RWPE1 (cell line): ENCODE results near the gene CACNA1I.
A peak's percentile ranks its signal among the peaks of the same experiment; 100 is the strongest.

Source experiments
- CTCF ChIA-PET: fragments of 350-600 bp; sonication (Branson Sonifier 250); formaldehyde crosslinking; extraction: SDS; loops from one replicate; lab custom pipeline; 2021; lab: Yijun Ruan, JAX
- POLR2A ChIA-PET: fragments of 400-600 bp; formaldehyde crosslinking; extraction: SDS; loops from one replicate; lab custom pipeline; 2020; ENCODE audit warnings: antibody characterized with exemption; ENCODE audit not compliant: low non-redundant PET; lab: Yijun Ruan, JAX
- DNase-seq: peaks from one replicate; pipeline ENCODE4 v3.0.0; 2012; ENCODE audit warnings: low spot score
- H3K27ac ChIP-seq: fragments of 450-650 bp; 2 replicates; pipeline ENCODE4 v1.5.1; 2017
- CTCF ChIP-seq: fragments of 450-650 bp; conservative IDR thresholded peaks from 2 replicates; pipeline ENCODE4 v1.5.1; 2017; ENCODE audit warnings: low read depth, mild to moderate bottlenecking

The CACNA1I gene

GRCh38 chr22:39713799-39714290 lies 143.3 kb downstream of the CACNA1I start:
- ChIA-PET POLR2A (no interaction called here), CTCF (no interaction called here)
- no peak for DNase-seq
- H3K27ac ChIP-seq, result no peak overlapping the region
- no peak for TF ChIP-seq CTCF

- ChIA-PET CTCF (no interaction called here), POLR2A (no interaction called here)
- H3K27ac ChIP-seq, result no peak overlapping the region
- no peak for TF ChIP-seq CTCF
- no peak for DNase-seq
Measured at GRCh38 chr22:39714321-39714720, 143.8 kb downstream of the CACNA1I start.

DNA sequence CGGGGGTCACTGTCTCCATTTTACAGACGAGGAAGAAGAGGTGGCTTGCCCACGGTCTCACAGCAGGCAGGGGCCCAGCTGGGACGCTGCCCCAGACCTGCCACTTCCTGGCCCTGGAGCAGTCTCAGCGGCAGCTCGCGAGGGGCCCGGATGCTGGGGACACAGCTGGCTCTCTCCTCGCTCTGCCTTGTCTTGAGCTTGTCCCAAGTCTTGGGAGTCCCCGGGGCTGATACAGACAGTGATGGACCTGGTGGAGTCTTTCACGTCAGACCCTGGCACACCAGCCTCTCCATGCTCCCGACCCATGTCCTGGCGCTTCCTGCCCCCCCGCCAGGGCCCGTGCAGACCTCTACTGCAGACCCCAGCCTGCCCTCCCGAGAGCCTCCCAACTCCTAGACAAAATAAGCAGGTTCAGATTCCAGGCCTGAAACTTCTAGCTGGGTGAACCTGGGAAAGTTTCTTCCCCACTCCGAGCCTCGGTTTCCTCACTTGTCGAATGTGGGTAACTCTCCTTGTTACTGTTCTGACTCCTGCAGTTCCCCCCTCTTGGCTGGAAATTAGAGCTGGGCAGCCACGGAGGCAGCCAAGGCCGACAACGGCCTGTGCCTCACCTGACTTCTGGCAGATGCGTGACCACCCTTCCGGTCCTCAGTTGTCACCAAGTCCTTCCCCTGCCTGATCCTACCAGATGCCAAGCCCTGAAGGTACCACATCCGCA lies 145.4 kb downstream of the CACNA1I start:
- no peak overlapping the region for H3K27ac ChIP-seq
- ChIA-PET CTCF (no interaction called here), POLR2A (no interaction called here)
- DNase-seq, result no peak
- no peak for TF ChIP-seq CTCF

GRCh38 chr22:39716534-39716933 lies 146.0 kb downstream of the CACNA1I start:
- ChIA-PET CTCF (interaction anchor here (0.6 kb wide), 1 partner anchor 9 kb away, joined by 3 read pairs; no protein-coding TSS in a partner anchor), POLR2A (no interaction called here)
- no peak for DNase-seq
- no peak for TF ChIP-seq CTCF
- H3K27ac ChIP-seq, result no peak overlapping the region

DNA sequence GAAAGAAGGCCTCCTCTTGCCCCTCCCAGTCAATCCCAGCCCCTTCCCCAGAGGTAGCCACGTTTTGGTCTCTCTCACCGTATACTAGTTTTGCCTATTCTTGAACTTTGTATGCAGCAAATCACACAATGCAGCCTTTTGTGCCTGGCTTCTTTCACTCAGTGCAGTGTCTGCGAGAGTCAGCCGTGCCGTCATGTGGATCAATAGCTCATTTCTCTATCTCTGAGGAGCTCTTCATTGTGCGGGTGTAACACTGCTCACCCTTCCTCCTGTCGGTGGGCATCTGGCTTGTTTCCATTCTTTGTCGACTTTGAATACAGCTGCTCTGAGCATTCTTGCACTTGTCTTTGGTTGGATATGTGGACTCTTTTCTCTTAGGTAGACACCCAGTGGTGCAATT lies 146.5 kb downstream of the CACNA1I start:
- no peak overlapping the region for H3K27ac ChIP-seq
- CTCF ChIA-PET, result interaction anchor here (0.6 kb wide), 1 partner anchor 9 kb away, joined by 3 read pairs; no protein-coding TSS in a partner anchor
- no peak for TF ChIP-seq CTCF
- POLR2A ChIA-PET, result no interaction called here
- no peak for DNase-seq

- TF ChIP-seq CTCF, result no peak
- DNase-seq, result no peak
- ChIA-PET POLR2A (no interaction called here), CTCF (no interaction called here)
- H3K27ac ChIP-seq, result peak overlapping the region; percentile 61
Measured at GRCh38 chr22:39718206-39718605, 147.7 kb downstream of the CACNA1I start.
